Common myeloid progenitor, CD34-positive (primary cell): Measurements from ENCODE around the gene HES1.

Experiments used
- CTCF ChIA-PET: fragments of 350-600 bp; sonication (Branson Sonifier 250); formaldehyde crosslinking; loops from one replicate; lab custom pipeline; 2021; ENCODE audit warnings: antibody characterized with exemption; lab: Charles Lee
- POLR2A ChIA-PET: fragments of 350-600 bp; sonication (Branson Sonifier 250); formaldehyde crosslinking; loops from one replicate; lab custom pipeline; 2021; ENCODE audit warnings: antibody characterized with exemption; lab: Charles Lee
- DNase-seq, 3 donors: peaks; one replicate each; pipeline versions ENCODE4 v3.0.0 to v3.0.0-alpha.2; 2013
- H3K27ac ChIP-seq, 2 experiments: 1 replicate in 1 of 2; 2 replicates in 1 of 2; pipeline ENCODE4 v1.7.0; 2013; ENCODE audit warnings: inconsistent platforms in 2 of 2, low read length in 2 of 2, mild to moderate bottlenecking in 2 of 2, low read depth in 1 of 2, moderate library complexity in 1 of 2; ENCODE audit not compliant: severe bottlenecking in 2 of 2, insufficient read depth in 1 of 2, poor library complexity in 1 of 2
- H3K27me3 ChIP-seq, 5 experiments: replicated peaks in 2 of 5; 1 replicate in 3 of 5; 2 replicates in 2 of 5; pipeline versions ENCODE4 v1.6.1 to v1.7.0; 2013; ENCODE audit warnings: low read length in 4 of 5, mild to moderate bottlenecking in 2 of 5, moderate library complexity in 2 of 5, inconsistent platforms in 1 of 5; ENCODE audit not compliant: insufficient read depth in 5 of 5, control insufficient read depth in 4 of 5
- H3K36me3 ChIP-seq, 4 experiments: 1 replicate in 2 of 4; 2 replicates in 2 of 4; pipeline versions ENCODE4 v1.6.1 to v1.7.0; 2013; ENCODE audit warnings: low read length in 3 of 4, control low read depth in 1 of 4, mild to moderate bottlenecking in 1 of 4; ENCODE audit not compliant: control insufficient read depth in 4 of 4, insufficient read depth in 4 of 4
- H3K4me1 ChIP-seq, 4 experiments: 1 replicate in 3 of 4; 2 replicates in 1 of 4; pipeline versions ENCODE4 v1.6.1 to v1.7.1; 2013; ENCODE audit warnings: low read length in 3 of 4, mild to moderate bottlenecking in 3 of 4, control low read depth in 1 of 4, inconsistent platforms in 1 of 4, moderate library complexity in 1 of 4; ENCODE audit not compliant: control insufficient read depth in 4 of 4, insufficient read depth in 4 of 4; ENCODE audit errors: control extremely low read depth in 1 of 4
- H3K4me3 ChIP-seq, 7 experiments: 1 replicate in 4 of 7; 2 replicates in 3 of 7; pipeline versions ENCODE4 v1.5.1 to v1.7.0; 2013; ENCODE audit warnings: mild to moderate bottlenecking in 7 of 7, low read length in 6 of 7, moderate library complexity in 6 of 7, inconsistent platforms in 2 of 7, low read depth in 2 of 7, control low read depth in 1 of 7; ENCODE audit not compliant: insufficient read depth in 4 of 7, control insufficient read depth in 1 of 7; ENCODE audit errors: extremely low read depth in 1 of 7
- H3K9me3 ChIP-seq, 5 experiments: 1 replicate in 4 of 5; 2 replicates in 1 of 5; pipeline versions ENCODE4 v1.6.1 to v1.7.1; 2013; ENCODE audit warnings: low read length in 4 of 5, mild to moderate bottlenecking in 2 of 5, inconsistent platforms in 1 of 5, low read depth in 1 of 5, moderate library complexity in 1 of 5; ENCODE audit not compliant: control insufficient read depth in 4 of 5, insufficient read depth in 2 of 5; ENCODE audit errors: control extremely low read depth in 1 of 5
- WGBS: methylation state at CpG from one replicate; pipeline ENCODE4 v1.1.5; 2013; ENCODE audit not compliant: insufficient coverage; 5-methylcytosine and 5-hydroxymethylcytosine counted together

HES1 gene

GRCh38 chr3:194139814-194140391 is 4.0 kb downstream of the HES1 start:
- Histone ChIP-seq H3K27ac (no peak overlapping the region), H3K27me3 (peaks cover 0 to 45% (median 4%) of the 10 kb centered on the region in 5 experiments), H3K9me3 (no peaks in the 10 kb centered on the region), H3K4me1 (peaks cover 27 to 78% (median 71%) of the 10 kb centered on the region in 4 experiments), H3K4me3 (peak overlapping the region in 2 of 7 experiments; percentile 38), H3K36me3 (no peaks in the 10 kb centered on the region)
- no peak for DNase-seq
- ChIA-PET POLR2A (interaction anchor here (1.3 to 2.9 kb wide), 4 partner anchors 115 to 359 kb away, joined by 4 to 12 read pairs (median 9); no protein-coding TSS in a partner anchor), CTCF (interaction anchor here (0.9 to 6.1 kb wide), 10 partner anchors 14 to 360 kb away, joined by 3 to 40 read pairs (median 4); no protein-coding TSS in a partner anchor)
- WGBS: 53% methylated on average over 5 of the region's 9 CpGs

- Histone ChIP-seq H3K4me1 (peaks cover 21 to 69% (median 63%) of the 10 kb centered on the region in 4 experiments), H3K27ac (peak overlapping the region in 1 of 2 experiments; percentile 43), H3K27me3 (peaks cover 0 to 40% (median 4%) of the 10 kb centered on the region in 5 experiments), H3K36me3 (no peaks in the 10 kb centered on the region), H3K9me3 (no peaks in the 10 kb centered on the region), H3K4me3 (peak overlapping the region in 6 of 7 experiments; percentile 44 to 70 (median 57))
- peak in 2 of 3 donors; percentile 51 to 63 for DNase-seq
- 1% methylated on average over 53 of the region's 71 CpGs for WGBS
- POLR2A ChIA-PET: interaction anchor here (0.7 to 2.9 kb wide), 6 partner anchors 37 to 175 kb away, joined by 3 to 12 read pairs (median 6); no protein-coding TSS in a partner anchor
- CTCF ChIA-PET: interaction anchor here (1.0 to 3.2 kb wide), 9 partner anchors 66 to 358 kb away, joined by 3 to 11 read pairs (median 4); no protein-coding TSS in a partner anchor
Observed at GRCh38 chr3:194140520-194141414, 4.8 kb downstream of the HES1 start.

- 4% methylated on average over 35 of the region's 65 CpGs for WGBS
- peak overlapping the region in 6 of 7 experiments; percentile 44 to 70 (median 57) for H3K4me3 ChIP-seq
- POLR2A ChIA-PET: interaction anchor here (0.7 to 1.9 kb wide), 5 partner anchors 37 to 174 kb away, joined by 3 to 10 read pairs (median 3); no protein-coding TSS in a partner anchor
- H3K27me3 ChIP-seq: peaks cover 0 to 32% (median 0%) of the 10 kb centered on the region in 5 experiments
- H3K4me1 ChIP-seq: peaks cover 21 to 61% (median 55%) of the 10 kb centered on the region in 4 experiments
- CTCF ChIA-PET: interaction anchor here (1.1 to 3.2 kb wide), 5 partner anchors 84 to 172 kb away, joined by 3 to 11 read pairs (median 4); no protein-coding TSS in a partner anchor
- H3K9me3 ChIP-seq: no peaks in the 10 kb centered on the region
- H3K36me3 ChIP-seq: no peaks in the 10 kb centered on the region
- DNase-seq: peak; percentile 64 to 84 (median 79)
- peak overlapping the region in 1 of 2 experiments; percentile 81 for H3K27ac ChIP-seq
Observed at GRCh38 chr3:194141415-194142155, 5.6 kb downstream of the HES1 start.

- peaks cover 21 to 54% (median 47%) of the 10 kb centered on the region in 4 experiments for H3K4me1 ChIP-seq
- ChIA-PET POLR2A (interaction anchor here (1.0 to 1.2 kb wide), 2 partner anchors 139 to 173 kb away, joined by 3 read pairs; no protein-coding TSS in a partner anchor), CTCF (interaction anchor here (1.1 to 3.2 kb wide), 4 partner anchors 83 to 171 kb away, joined by 3 to 11 read pairs (median 4); no protein-coding TSS in a partner anchor)
- no peak for DNase-seq
- no peaks in the 10 kb centered on the region for H3K9me3 ChIP-seq
- peak overlapping the region in 6 of 7 experiments; percentile 23 to 68 (median 44) for H3K4me3 ChIP-seq
- H3K27me3 ChIP-seq: peaks cover 0 to 24% (median 0%) of the 10 kb centered on the region in 5 experiments
- peak overlapping the region in 1 of 2 experiments; percentile 81 for H3K27ac ChIP-seq
- WGBS: 62% methylated on average over 14 of the region's 14 CpGs
- no peaks in the 10 kb centered on the region for H3K36me3 ChIP-seq
Observed at GRCh38 chr3:194142156-194142910, 6.4 kb downstream of the HES1 start.

GRCh38 chr3:194145702-194146101 is 9.8 kb downstream of the HES1 start:
- Histone ChIP-seq H3K36me3 (no peaks in the 10 kb centered on the region), H3K27me3 (peaks cover 0 to 2% (median 0%) of the 10 kb centered on the region in 5 experiments), H3K9me3 (no peaks in the 10 kb centered on the region), H3K4me1 (peaks cover 6 to 20% (median 17%) of the 10 kb centered on the region in 4 experiments), H3K27ac (no peak overlapping the region), H3K4me3 (no peak overlapping the region)
- CTCF ChIA-PET: interaction anchor here (1.3 kb wide), 1 partner anchor 11 kb away, joined by 3 read pairs; no protein-coding TSS in a partner anchor
- POLR2A ChIA-PET: no interaction called here
- WGBS: 100% methylated on average over 1 of the region's 2 CpGs
- DNase-seq: no peak
